Activated T-cell treated with anti-CD3 and anti-CD28 coated beads, Interleukin-2, amount 50 U/mL, for 72 hours (primary cell): ENCODE measurements around the gene POU3F1. TPM values are rescaled to one million over a fixed set of nuclear protein-coding genes. Genes with fewer than 3 reads are reported as not detected.

Experiments used
- ATAC-seq, 2 donors: fragments of 150-1000 bp; cut with Tn5 transposase; replicated peaks in 1 of 2; 2 replicates each; pipeline ENCODE4 v1.10.0; 2021; ENCODE audit warnings: moderate library complexity in 2 of 2, mild to moderate bottlenecking in 1 of 2
- DNase-seq, 2 donors: peaks; one replicate each; pipeline ENCODE4 v3.0.0; 2021 to 2022; ENCODE audit warnings: mixed read lengths in 1 of 2
- H3K27ac Mint-ChIP-seq: one replicate; pipeline ENCODE4 v1.8.0; 2022; ENCODE audit warnings: mild to moderate bottlenecking, moderate library complexity, mixed read lengths
- H3K27me3 Mint-ChIP-seq: one replicate; pipeline ENCODE4 v1.8.0; 2022; ENCODE audit warnings: low read depth, mixed read lengths
- H3K36me3 Mint-ChIP-seq, 2 donors: one replicate each; pipeline ENCODE4 v1.8.0; 2022; ENCODE audit warnings: mixed read lengths in 2 of 2, mild to moderate bottlenecking in 1 of 2; ENCODE audit not compliant: insufficient read depth in 2 of 2
- H3K4me1 Mint-ChIP-seq: one replicate; pipeline ENCODE4 v1.8.0; 2022; ENCODE audit warnings: low read depth, mixed read lengths
- H3K4me3 Mint-ChIP-seq, 2 donors: one replicate each; pipeline ENCODE4 v1.8.0; 2022; ENCODE audit warnings: mild to moderate bottlenecking in 2 of 2, mixed read lengths in 2 of 2, moderate library complexity in 2 of 2
- H3K9me3 Mint-ChIP-seq, 2 donors: one replicate each; pipeline ENCODE4 v1.8.0; 2022; ENCODE audit warnings: mixed read lengths in 2 of 2
- total RNA-seq, 2 donors: library from RNA; stranded (reverse); gene quantifications; one replicate each; pipeline ENCODE4 v1.2.3, GENCODE V29; 2022

Gene POU3F1
- total RNA-seq, 2 donors from 2014 or later: not detected

GRCh38 chr1:38009088-38009840 is 37.3 kb downstream of the POU3F1 start:
- H3K9me3 Mint-ChIP-seq: no peaks in the 10 kb centered on the region
- H3K4me3 Mint-ChIP-seq: peak overlapping the region; percentile 71 to 83
- peaks cover 56% of the 10 kb centered on the region for H3K4me1 Mint-ChIP-seq
- peak overlapping the region; percentile 99 for H3K27ac Mint-ChIP-seq
- H3K27me3 Mint-ChIP-seq: no peaks in the 10 kb centered on the region
- ATAC-seq: peak; percentile 78 to 84
- peak; percentile 74 to 83 for DNase-seq
- peaks cover 9 to 11% of the 10 kb centered on the region in 2 donors for H3K36me3 Mint-ChIP-seq

GRCh38 chr1:38006008-38006828 is 40.4 kb downstream of the POU3F1 start:
- Mint-ChIP-seq H3K4me1 (peaks cover 50% of the 10 kb centered on the region), H3K27ac (no peak overlapping the region), H3K4me3 (peak overlapping the region; percentile 64 to 74), H3K27me3 (no peaks in the 10 kb centered on the region), H3K9me3 (no peaks in the 10 kb centered on the region), H3K36me3 (peaks cover 0 to 3% of the 10 kb centered on the region in 2 donors)
- DNase-seq: no peak
- ATAC-seq: no peak

GRCh38 chr1:38005195-38006007 is 41.2 kb downstream of the POU3F1 start, which contains the start of gene FHL3:
TSS of gene FHL3 (minus strand) at chr1:38005514. CDS start at chr1:37999412, 6,102 bp downstream.
- Mint-ChIP-seq H3K9me3 (no peaks in the 10 kb centered on the region), H3K4me1 (peaks cover 57% of the 10 kb centered on the region), H3K27ac (peak within 1 kb of the TSS; percentile 79), H3K4me3 (peak within 1 kb of the TSS; percentile 84 to 85), H3K36me3 (peaks cover 0 to 3% of the 10 kb centered on the region in 2 donors), H3K27me3 (no peaks in the 10 kb centered on the region)
- peak; percentile 31 to 41 for ATAC-seq
- DNase-seq: peak; percentile 63 to 72

- peaks cover 0 to 3% of the 10 kb centered on the region in 2 donors for H3K36me3 Mint-ChIP-seq
- H3K4me1 Mint-ChIP-seq: peaks cover 57% of the 10 kb centered on the region
- H3K27ac Mint-ChIP-seq: peak overlapping the region; percentile 79
- DNase-seq (no peak), ATAC-seq (peak; percentile 14 to 31)
- no peaks in the 10 kb centered on the region for H3K9me3 Mint-ChIP-seq
- H3K4me3 Mint-ChIP-seq: peak overlapping the region; percentile 84 to 85
- no peaks in the 10 kb centered on the region for H3K27me3 Mint-ChIP-seq
Observed at GRCh38 chr1:38004284-38005108, 42.1 kb downstream of the POU3F1 start.

- Mint-ChIP-seq H3K4me3 (peak overlapping the region; percentile 84 to 85), H3K4me1 (peaks cover 57% of the 10 kb centered on the region), H3K36me3 (peaks cover 2 to 3% of the 10 kb centered on the region in 2 donors), H3K9me3 (no peaks in the 10 kb centered on the region), H3K27ac (peak overlapping the region; percentile 65), H3K27me3 (no peaks in the 10 kb centered on the region)
- DNase-seq: no peak
- ATAC-seq: no peak
Observed at GRCh38 chr1:38003261-38004250, 43.0 kb downstream of the POU3F1 start.

GRCh38 chr1:38000529-38001455 is 45.8 kb downstream of the POU3F1 start:
- Mint-ChIP-seq H3K9me3 (no peaks in the 10 kb centered on the region), H3K4me3 (peak overlapping the region; percentile 32 to 33), H3K4me1 (peaks cover 52% of the 10 kb centered on the region), H3K27ac (peak overlapping the region; percentile 86), H3K36me3 (peaks cover 4 to 6% of the 10 kb centered on the region in 2 donors), H3K27me3 (no peaks in the 10 kb centered on the region)
- ATAC-seq (no peak), DNase-seq (no peak)

- H3K27ac Mint-ChIP-seq: peak overlapping the region; percentile 86
- H3K36me3 Mint-ChIP-seq: peaks cover 4 to 6% of the 10 kb centered on the region in 2 donors
- peak overlapping the region; percentile 32 to 71 for H3K4me3 Mint-ChIP-seq
- no peaks in the 10 kb centered on the region for H3K27me3 Mint-ChIP-seq
- peaks cover 55% of the 10 kb centered on the region for H3K4me1 Mint-ChIP-seq
- no peak for DNase-seq
- ATAC-seq: no peak
- H3K9me3 Mint-ChIP-seq: no peaks in the 10 kb centered on the region
Observed at GRCh38 chr1:38000233-38000528, 46.4 kb downstream of the POU3F1 start.

- Mint-ChIP-seq H3K9me3 (no peaks in the 10 kb centered on the region), H3K4me1 (peaks cover 59% of the 10 kb centered on the region), H3K27ac (peak overlapping the region; percentile 86), H3K36me3 (peaks cover 4 to 8% of the 10 kb centered on the region in 2 donors), H3K4me3 (peak overlapping the region; percentile 71 to 86), H3K27me3 (no peaks in the 10 kb centered on the region)
- DNase-seq (peak in 1 of 2 donors; percentile 31), ATAC-seq (peak; percentile 38 to 50)
Observed at GRCh38 chr1:37999430-38000232, 47.0 kb downstream of the POU3F1 start.

- Mint-ChIP-seq H3K27me3 (no peaks in the 10 kb centered on the region), H3K9me3 (no peaks in the 10 kb centered on the region), H3K4me1 (peaks cover 52% of the 10 kb centered on the region), H3K27ac (peak overlapping the region; percentile 86), H3K36me3 (peaks cover 4 to 5% of the 10 kb centered on the region in 2 donors), H3K4me3 (peak overlapping the region; percentile 71 to 86)
- ATAC-seq (peak in 1 of 2 donors; percentile 25), DNase-seq (no peak)
Observed at GRCh38 chr1:37998913-37999429, 47.6 kb downstream of the POU3F1 start.
